Measurements from ENCODE around the gene PGF. TPM values are rescaled to one million over a fixed set of nuclear protein-coding genes. Genes with fewer than 3 reads are reported as not detected.

The PGF gene
- total and polyA plus RNA-seq, 4 donors, result 0.61 to 4.5 (median 1.8) TPM

GRCh38 chr14:74982661-74983060 is 27.3 kb upstream of the PGF start:
- DNase-seq (ENCODE audit: low spot score), result no peak
- H3K27me3 ChIP-seq (ENCODE audit: control insufficient read depth in 4 of 4, insufficient read depth in 4 of 4, low read length in 3 of 4), result no peaks in the 10 kb centered on the region
- TF ChIP-seq REST (IDR thresholded peaks at IDR 0.05) (no peak), NR2F2 (IDR thresholded peaks at IDR 0.05) (no peak), RXRA (IDR thresholded peaks at IDR 0.05) (no peak), YY1 (IDR thresholded peaks at IDR 0.05) (no peak), CTCF (IDR thresholded peaks at IDR 0.05; ENCODE audit: low read depth, low read length, missing input control) (no peak), EGR1 (IDR thresholded peaks at IDR 0.05; ENCODE audit: low read depth in 2 of 2) (no peak), TAF1 (conservative IDR thresholded peaks at IDR 0.05) (no peak), JUND (IDR thresholded peaks at IDR 0.05) (no peak), ATF3 (IDR thresholded peaks at IDR 0.05) (no peak), HNF4G (IDR thresholded peaks at IDR 0.05) (no peak), HNF4A (conservative IDR thresholded peaks at IDR 0.05) (no peak), FOXA1 (IDR thresholded peaks at IDR 0.05) (no peak), ZBTB33 (IDR thresholded peaks at IDR 0.05) (no peak), SP1 (IDR thresholded peaks at IDR 0.05) (no peak), MAX (IDR thresholded peaks at IDR 0.05) (no peak), RAD21 (IDR thresholded peaks at IDR 0.05) (no peak)
- H3K9me3 ChIP-seq (ENCODE audit: control insufficient read depth in 4 of 4, low read length in 3 of 4), result no peaks in the 10 kb centered on the region
- 90% methylated on average over 4 of the region's 4 CpGs for WGBS
- no peak overlapping the region for H3K4me3 ChIP-seq (ENCODE audit: low read depth in 1 of 3, low read length in 3 of 3)
- H3K27ac ChIP-seq (ENCODE audit: low read depth in 1 of 2, low read length in 2 of 2), result no peak overlapping the region
- no peaks in the 10 kb centered on the region for H3K36me3 ChIP-seq (ENCODE audit: control insufficient read depth in 4 of 4, insufficient read depth in 3 of 4, low read depth in 1 of 4, low read length in 3 of 4)
- H3K4me1 ChIP-seq (ENCODE audit: control insufficient read depth in 4 of 4, insufficient read depth in 4 of 4, low read length in 3 of 4), result no peaks in the 10 kb centered on the region
- no peak overlapping the region for H3K9ac ChIP-seq (ENCODE audit: low read depth in 1 of 2, low read length in 2 of 2)

- no peak overlapping the region for H3K4me3 ChIP-seq (ENCODE audit: low read depth in 1 of 3, low read length in 3 of 3)
- no peaks in the 10 kb centered on the region for H3K9me3 ChIP-seq (ENCODE audit: control insufficient read depth in 4 of 4, low read length in 3 of 4)
- H3K4me1 ChIP-seq (ENCODE audit: control insufficient read depth in 4 of 4, insufficient read depth in 4 of 4, low read length in 3 of 4), result no peaks in the 10 kb centered on the region
- no peaks in the 10 kb centered on the region for H3K27me3 ChIP-seq (ENCODE audit: control insufficient read depth in 4 of 4, insufficient read depth in 4 of 4, low read length in 3 of 4)
- WGBS, result 90% methylated on average over 5 of the region's 5 CpGs
- no peaks in the 10 kb centered on the region for H3K36me3 ChIP-seq (ENCODE audit: control insufficient read depth in 4 of 4, insufficient read depth in 3 of 4, low read depth in 1 of 4, low read length in 3 of 4)
- H3K9ac ChIP-seq (ENCODE audit: low read depth in 1 of 2, low read length in 2 of 2), result no peak overlapping the region
- H3K27ac ChIP-seq (ENCODE audit: low read depth in 1 of 2, low read length in 2 of 2), result no peak overlapping the region
- no peak for DNase-seq (ENCODE audit: low spot score)
- TF ChIP-seq CTCF (IDR thresholded peaks at IDR 0.05; ENCODE audit: low read depth, low read length, missing input control) (no peak), ATF3 (IDR thresholded peaks at IDR 0.05) (no peak), HNF4G (IDR thresholded peaks at IDR 0.05) (no peak), FOXA2 (IDR thresholded peaks at IDR 0.05) (no peak), REST (IDR thresholded peaks at IDR 0.05) (no peak), MAX (IDR thresholded peaks at IDR 0.05) (no peak), FOXA1 (IDR thresholded peaks at IDR 0.05) (no peak)
Observed at GRCh38 chr14:74981833-74982232, 26.4 kb upstream of the PGF start.

Measured in liver (tissue), 9 donors.